Large intestine (tissue), 3 donors: Measurements from ENCODE around the gene DHRS12. TPM values are rescaled to one million over a fixed set of nuclear protein-coding genes. Genes with fewer than 3 reads are reported as not detected.

Source experiments
- DNase-seq, 2 donors: peaks; one replicate each; pipeline versions ENCODE4 v3.0.0 to v3.0.0-alpha.2; 2013
- H3K27ac ChIP-seq: one replicate; pipeline ENCODE4 v1.5.1; 2013; ENCODE audit warnings: low read length
- H3K27me3 ChIP-seq: 2 replicates; pipeline ENCODE4 v1.6.1; 2013; ENCODE audit warnings: low read length; ENCODE audit not compliant: control insufficient read depth, insufficient read depth
- H3K36me3 ChIP-seq: 2 replicates; pipeline ENCODE4 v1.6.1; 2013; ENCODE audit warnings: low read length; ENCODE audit not compliant: control insufficient read depth, insufficient read depth
- H3K4me1 ChIP-seq: one replicate; pipeline ENCODE4 v1.6.1; 2013; ENCODE audit warnings: low read length; ENCODE audit not compliant: control insufficient read depth, insufficient read depth
- H3K4me3 ChIP-seq: one replicate; pipeline ENCODE4 v1.5.1; 2013; ENCODE audit warnings: low read length
- H3K9me3 ChIP-seq: one replicate; pipeline ENCODE4 v1.6.1; 2013; ENCODE audit warnings: mild to moderate bottlenecking, low read depth, low read length, moderate library complexity; ENCODE audit not compliant: control insufficient read depth
- WGBS: methylation state at CpG from one replicate; pipeline ENCODE4 v1.1.5; 2013; ENCODE audit warnings: low lambda C conversion rate; ENCODE audit not compliant: insufficient coverage; 5-methylcytosine and 5-hydroxymethylcytosine counted together
- polyA plus RNA-seq: library from polyadenylated mRNA; unstranded; fragments of 120-200 nt; gene quantifications from one replicate; pipeline ENCODE4 v1.2.1, GENCODE V29; 2013

Gene DHRS12
- polyA plus RNA-seq, 1 donor: 19.3 TPM

- no peak overlapping the region for H3K4me3 ChIP-seq
- H3K4me1 ChIP-seq: no peaks in the 10 kb centered on the region
- no peaks in the 10 kb centered on the region for H3K9me3 ChIP-seq
- no peak for DNase-seq
- H3K27ac ChIP-seq: no peak overlapping the region
- WGBS: 40% methylated on average over 1 of the region's 9 CpGs
- no peaks in the 10 kb centered on the region for H3K36me3 ChIP-seq
- H3K27me3 ChIP-seq: no peaks in the 10 kb centered on the region
Measured at GRCh38 chr13:51783428-51784094, 20.4 kb downstream of the DHRS12 start.

GRCh38 chr13:51782026-51782710, 21.8 kb downstream of the DHRS12 start:
- no peak overlapping the region for H3K4me3 ChIP-seq
- H3K27ac ChIP-seq: no peak overlapping the region
- H3K4me1 ChIP-seq: no peaks in the 10 kb centered on the region
- no peaks in the 10 kb centered on the region for H3K9me3 ChIP-seq
- no CpG with 5 or more reads among the region's 15 CpGs for WGBS
- DNase-seq: no peak
- H3K36me3 ChIP-seq: no peaks in the 10 kb centered on the region
- no peaks in the 10 kb centered on the region for H3K27me3 ChIP-seq

GRCh38 chr13:51781246-51782022, 22.5 kb downstream of the DHRS12 start:
- no peaks in the 10 kb centered on the region for H3K9me3 ChIP-seq
- H3K27ac ChIP-seq: no peak overlapping the region
- H3K36me3 ChIP-seq: no peaks in the 10 kb centered on the region
- H3K4me1 ChIP-seq: no peaks in the 10 kb centered on the region
- no CpG with 5 or more reads among the region's 15 CpGs for whole genome bisulfite sequencing
- H3K4me3 ChIP-seq: no peak overlapping the region
- H3K27me3 ChIP-seq: no peaks in the 10 kb centered on the region
- DNase-seq: no peak

- H3K27ac ChIP-seq: no peak overlapping the region
- H3K4me1 ChIP-seq: no peaks in the 10 kb centered on the region
- H3K36me3 ChIP-seq: no peaks in the 10 kb centered on the region
- no peaks in the 10 kb centered on the region for H3K9me3 ChIP-seq
- 83% methylated on average over 2 of the region's 3 CpGs for WGBS
- H3K27me3 ChIP-seq: no peaks in the 10 kb centered on the region
- no peak overlapping the region for H3K4me3 ChIP-seq
- no peak for DNase-seq
Measured at GRCh38 chr13:51780099-51780498, 23.9 kb downstream of the DHRS12 start.

GRCh38 chr13:51778392-51778791, 25.6 kb downstream of the DHRS12 start:
- Histone ChIP-seq H3K9me3 (no peaks in the 10 kb centered on the region), H3K27me3 (no peaks in the 10 kb centered on the region), H3K27ac (no peak overlapping the region), H3K4me1 (no peaks in the 10 kb centered on the region), H3K4me3 (no peak overlapping the region), H3K36me3 (no peaks in the 10 kb centered on the region)
- WGBS: no CpG with 5 or more reads among the region's 11 CpGs
- no peak for DNase-seq

GRCh38 chr13:51777921-51778320, 26.0 kb downstream of the DHRS12 start:
- no peaks in the 10 kb centered on the region for H3K4me1 ChIP-seq
- no peak for DNase-seq
- 90% methylated on average over 2 of the region's 9 CpGs for WGBS
- no peaks in the 10 kb centered on the region for H3K9me3 ChIP-seq
- no peak overlapping the region for H3K27ac ChIP-seq
- H3K4me3 ChIP-seq: no peak overlapping the region
- no peaks in the 10 kb centered on the region for H3K27me3 ChIP-seq
- H3K36me3 ChIP-seq: no peaks in the 10 kb centered on the region

GRCh38 chr13:51776179-51776578, 27.8 kb downstream of the DHRS12 start:
- no peaks in the 10 kb centered on the region for H3K9me3 ChIP-seq
- no peak overlapping the region for H3K4me3 ChIP-seq
- H3K36me3 ChIP-seq: peaks cover 4% of the 10 kb centered on the region
- H3K27ac ChIP-seq: no peak overlapping the region
- H3K4me1 ChIP-seq: no peaks in the 10 kb centered on the region
- DNase-seq: no peak
- WGBS: no CpG with 5 or more reads among the region's 7 CpGs
- H3K27me3 ChIP-seq: no peaks in the 10 kb centered on the region

- H3K27ac ChIP-seq: no peak overlapping the region
- no peaks in the 10 kb centered on the region for H3K27me3 ChIP-seq
- H3K9me3 ChIP-seq: no peaks in the 10 kb centered on the region
- DNase-seq: no peak
- peaks cover 7% of the 10 kb centered on the region for H3K36me3 ChIP-seq
- no CpG with 5 or more reads among the region's 11 CpGs for WGBS
- no peak overlapping the region for H3K4me3 ChIP-seq
- H3K4me1 ChIP-seq: no peaks in the 10 kb centered on the region
Measured at GRCh38 chr13:51773515-51773914, 30.4 kb downstream of the DHRS12 start.

GRCh38 chr13:51772781-51773180, 31.2 kb downstream of the DHRS12 start:
- H3K4me3 ChIP-seq: no peak overlapping the region
- H3K9me3 ChIP-seq: no peaks in the 10 kb centered on the region
- H3K4me1 ChIP-seq: no peaks in the 10 kb centered on the region
- H3K36me3 ChIP-seq: peaks cover 13% of the 10 kb centered on the region
- no peak for DNase-seq
- no peak overlapping the region for H3K27ac ChIP-seq
- no CpG with 5 or more reads among the region's 6 CpGs for WGBS
- no peaks in the 10 kb centered on the region for H3K27me3 ChIP-seq

GRCh38 chr13:51772105-51772455, 31.9 kb downstream of the DHRS12 start:
- H3K4me3 ChIP-seq: no peak overlapping the region
- DNase-seq: no peak
- WGBS: no CpG with 5 or more reads among the region's 9 CpGs
- no peaks in the 10 kb centered on the region for H3K4me1 ChIP-seq
- no peaks in the 10 kb centered on the region for H3K27me3 ChIP-seq
- no peak overlapping the region for H3K27ac ChIP-seq
- H3K36me3 ChIP-seq: peaks cover 15% of the 10 kb centered on the region
- no peaks in the 10 kb centered on the region for H3K9me3 ChIP-seq
